ENCODE results near the gene TMEM248.
"Not testable (repeated sequence)": the region's sequence is repeated elsewhere in the genome, so short reads cannot be mapped to it uniquely, and the experiment has no call there.

The TMEM248 gene

DNA sequence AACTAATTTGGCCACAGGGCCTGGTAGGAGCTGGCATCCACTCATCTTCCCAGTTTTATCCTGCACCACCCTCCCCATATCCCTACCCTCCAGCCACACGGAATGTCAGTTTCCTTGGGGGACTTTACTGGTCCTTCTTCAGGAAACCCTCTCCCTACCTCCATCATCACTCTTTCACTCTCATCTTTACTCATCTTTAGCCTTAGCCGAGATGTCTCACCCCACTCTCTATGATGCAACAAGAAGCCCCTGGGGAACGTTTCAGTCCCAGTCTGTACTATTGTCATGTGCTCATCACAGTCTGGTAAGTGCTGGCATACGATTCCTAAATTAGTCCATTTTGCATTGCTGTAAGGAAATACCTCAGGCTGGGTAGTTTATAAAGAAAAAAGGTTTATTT is 34.9 kb upstream of the TMEM248 start:
- H3K4me3 ChIP-seq (ENCODE audit: low read depth, low read length) = no peak overlapping the region
- in situ Hi-C loops (cut with HindIII; ENCODE audit: low sequenced_read_pairs) = no loop called here
- TF ChIP-seq, protein P1, sequence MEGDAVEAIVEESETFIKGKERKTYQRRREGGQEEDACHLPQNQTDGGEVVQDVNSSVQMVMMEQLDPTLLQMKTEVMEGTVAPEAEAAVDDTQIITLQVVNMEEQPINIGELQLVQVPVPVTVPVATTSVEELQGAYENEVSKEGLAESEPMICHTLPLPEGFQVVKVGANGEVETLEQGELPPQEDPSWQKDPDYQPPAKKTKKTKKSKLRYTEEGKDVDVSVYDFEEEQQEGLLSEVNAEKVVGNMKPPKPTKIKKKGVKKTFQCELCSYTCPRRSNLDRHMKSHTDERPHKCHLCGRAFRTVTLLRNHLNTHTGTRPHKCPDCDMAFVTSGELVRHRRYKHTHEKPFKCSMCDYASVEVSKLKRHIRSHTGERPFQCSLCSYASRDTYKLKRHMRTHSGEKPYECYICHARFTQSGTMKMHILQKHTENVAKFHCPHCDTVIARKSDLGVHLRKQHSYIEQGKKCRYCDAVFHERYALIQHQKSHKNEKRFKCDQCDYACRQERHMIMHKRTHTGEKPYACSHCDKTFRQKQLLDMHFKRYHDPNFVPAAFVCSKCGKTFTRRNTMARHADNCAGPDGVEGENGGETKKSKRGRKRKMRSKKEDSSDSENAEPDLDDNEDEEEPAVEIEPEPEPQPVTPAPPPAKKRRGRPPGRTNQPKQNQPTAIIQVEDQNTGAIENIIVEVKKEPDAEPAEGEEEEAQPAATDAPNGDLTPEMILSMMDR (IDR thresholded peaks at IDR 0.05; ENCODE audit: low read depth, low read length, missing control alignments) = no peak
- DNase-seq (ENCODE audit: low read depth) = no peak

DNA sequence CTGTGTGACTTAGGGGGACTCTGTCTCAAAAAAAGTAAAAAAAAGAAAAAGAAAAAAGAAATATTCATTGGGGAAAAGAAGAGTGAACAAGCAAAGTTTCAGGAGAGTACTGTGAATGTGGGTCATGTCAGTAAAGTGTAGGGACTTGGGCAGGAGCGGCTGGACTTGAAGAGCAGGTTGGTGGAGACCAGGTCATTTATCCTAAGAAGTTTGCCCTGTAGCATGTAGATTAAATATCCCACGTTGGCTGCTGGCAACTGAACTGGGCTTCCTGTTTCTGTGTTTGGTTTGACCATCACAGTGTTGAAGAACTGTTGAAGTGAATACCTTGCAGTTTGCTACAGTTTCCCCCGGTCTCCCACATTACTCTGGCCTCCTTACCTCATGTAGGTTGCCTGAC is 32.8 kb upstream of the TMEM248 start:
- DNase-seq (ENCODE audit: low read depth); in situ Hi-C loops (cut with HindIII; ENCODE audit: low sequenced_read_pairs); H3K4me3 ChIP-seq (ENCODE audit: low read depth, low read length): not testable (repeated sequence)

DNA sequence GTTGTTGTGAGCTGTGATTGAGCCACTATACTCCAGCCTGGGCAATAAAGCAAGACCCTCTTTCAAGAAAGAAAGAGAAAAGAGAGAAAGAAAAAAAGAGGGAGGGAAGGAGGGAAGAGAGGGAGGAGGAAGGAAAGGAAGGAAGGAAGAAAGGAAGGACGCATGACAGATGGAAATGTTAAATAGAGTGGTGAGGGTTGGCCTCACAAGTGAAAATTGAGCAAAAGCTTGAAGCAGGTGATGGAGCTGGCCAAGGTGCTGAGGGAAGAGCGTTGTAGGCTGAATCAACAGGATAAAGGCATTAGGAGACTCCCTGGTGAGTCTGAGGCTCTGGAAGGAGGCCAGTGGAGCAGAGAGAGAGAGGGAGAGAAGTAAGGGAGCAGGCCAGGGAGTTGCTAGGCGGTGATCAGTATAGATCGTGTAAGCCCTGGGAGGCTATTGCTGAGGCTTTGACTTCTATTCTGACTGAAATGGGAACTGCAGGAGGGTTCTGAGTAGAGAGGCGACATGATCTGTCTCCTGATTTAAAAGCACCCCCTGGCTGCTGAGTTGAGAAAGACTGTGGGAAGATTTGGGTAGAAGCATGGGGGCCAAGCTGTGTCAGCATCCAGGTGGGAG is 26.5 kb upstream of the TMEM248 start:
- peak; percentile 31 for DNase-seq (ENCODE audit: low read depth)
- TF ChIP-seq, protein P1 (IDR thresholded peaks at IDR 0.05; ENCODE audit: low read depth, low read length, missing control alignments) = no peak
- in situ Hi-C loops (cut with HindIII; ENCODE audit: low sequenced_read_pairs) = no loop called here
- no peak overlapping the region for H3K4me3 ChIP-seq (ENCODE audit: low read depth, low read length)

DNA sequence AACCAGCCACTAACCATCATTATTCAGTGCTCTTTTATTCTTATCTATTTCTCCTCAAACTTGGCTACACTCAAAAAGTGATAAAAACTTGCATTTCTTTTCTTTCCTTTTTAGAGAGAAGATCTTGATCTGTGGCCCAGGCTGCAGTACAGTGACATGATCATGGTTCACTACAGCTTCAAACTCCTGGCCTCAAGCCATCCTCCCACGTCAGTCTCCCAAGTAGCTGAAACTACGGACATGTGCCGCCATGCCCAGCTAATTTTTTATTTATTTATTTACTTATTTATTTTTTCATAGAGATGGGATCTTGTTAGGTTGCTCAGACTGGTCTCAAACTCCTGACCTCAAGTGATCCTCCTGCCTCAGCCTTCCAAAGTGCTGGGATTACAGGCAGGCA is 24.6 kb upstream of the TMEM248 start:
- in situ Hi-C loops (cut with HindIII; ENCODE audit: low sequenced_read_pairs) = no loop called here
- no peak overlapping the region for H3K4me3 ChIP-seq (ENCODE audit: low read depth, low read length)
- TF ChIP-seq, protein P1 (IDR thresholded peaks at IDR 0.05; ENCODE audit: low read depth, low read length, missing control alignments) = no peak
- no peak for DNase-seq (ENCODE audit: low read depth)

DNA sequence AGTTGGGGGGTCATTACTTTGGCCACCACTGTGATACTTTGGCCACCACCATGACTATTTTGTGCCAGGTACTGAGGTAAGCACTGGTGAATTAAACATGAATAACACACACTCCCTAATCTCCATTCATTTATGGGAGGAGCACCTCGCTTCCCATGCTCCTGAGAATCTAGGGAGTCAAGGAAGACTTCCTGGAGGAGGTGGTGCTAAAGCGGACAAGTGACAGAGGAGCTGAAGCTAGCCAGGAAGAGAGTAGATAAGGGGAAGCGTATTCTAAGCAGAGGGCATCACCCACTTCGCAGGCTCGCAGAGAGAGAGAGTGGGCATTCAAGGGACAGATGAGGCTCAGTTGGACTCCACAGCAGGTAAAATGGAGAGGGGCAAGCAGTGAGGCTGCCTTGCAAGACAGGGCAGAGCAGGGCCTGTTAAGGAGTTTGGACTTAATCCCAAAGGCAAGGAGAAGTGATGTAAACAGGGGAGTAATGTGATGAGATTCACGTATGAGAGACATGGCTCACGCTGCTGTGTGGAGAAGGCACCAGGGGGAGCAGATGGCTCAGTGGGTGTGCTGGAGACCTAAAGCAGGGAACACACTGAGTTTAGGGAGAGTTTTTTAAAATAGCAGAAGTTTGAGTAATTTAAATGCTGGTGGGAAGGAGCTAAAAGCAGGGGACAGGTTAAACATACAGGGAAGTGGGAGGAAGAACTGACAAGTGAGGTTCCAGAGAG is 21.3 kb upstream of the TMEM248 start:
- TF ChIP-seq, protein P1 (IDR thresholded peaks at IDR 0.05; ENCODE audit: low read depth, low read length, missing control alignments) = no peak
- H3K4me3 ChIP-seq (ENCODE audit: low read depth, low read length) = no peak overlapping the region
- in situ Hi-C loops (cut with HindIII; ENCODE audit: low sequenced_read_pairs) = no loop called here
- DNase-seq (ENCODE audit: low read depth) = no peak

DNA sequence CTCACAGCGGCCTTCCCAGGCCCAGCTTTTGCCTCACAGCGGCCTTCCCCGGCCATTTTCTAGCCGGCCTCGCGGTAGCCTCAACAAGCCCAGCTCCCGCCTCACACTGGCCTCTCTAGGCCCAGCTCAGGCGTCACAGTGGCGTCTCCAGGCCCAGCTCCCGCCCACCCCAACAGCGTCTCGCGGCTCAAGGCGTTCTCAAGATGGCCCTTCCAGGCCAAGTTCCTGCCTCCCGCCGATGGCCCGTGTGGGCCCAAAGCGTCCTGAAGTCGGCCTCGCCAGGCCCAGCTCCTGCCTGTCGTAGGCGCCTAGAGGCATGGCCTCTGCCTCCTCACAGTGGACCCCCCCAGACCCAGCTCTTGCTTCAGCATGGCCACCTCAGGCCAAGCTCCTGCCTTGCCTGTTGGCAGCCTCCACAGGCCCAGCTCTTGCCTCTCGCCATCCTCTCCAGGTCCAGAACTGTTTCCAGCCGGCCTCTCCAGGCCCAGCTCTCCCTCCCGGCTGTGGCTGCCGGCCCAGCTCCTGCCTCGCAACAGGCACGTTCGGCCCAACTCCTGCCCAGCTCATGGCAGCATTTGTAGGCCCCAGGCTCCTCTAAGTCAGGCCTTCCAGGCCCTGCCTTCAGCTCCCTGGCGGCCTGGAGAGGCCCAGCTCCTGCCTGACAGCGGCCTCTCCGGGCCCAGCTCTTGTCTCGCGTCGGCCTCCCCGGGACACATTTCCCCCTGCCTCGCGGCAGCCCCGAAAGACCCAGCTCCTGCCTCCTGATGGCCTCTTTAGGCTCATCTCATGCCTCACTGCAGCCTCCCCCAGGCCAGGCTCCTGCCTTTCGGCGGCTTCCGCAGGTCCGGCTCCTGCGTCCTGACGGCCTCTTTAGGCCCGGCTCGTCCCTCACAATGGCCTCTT is 18.8 kb upstream of the TMEM248 start:
- no peak overlapping the region for H3K4me3 ChIP-seq (ENCODE audit: low read depth, low read length)
- TF ChIP-seq, protein P1 (IDR thresholded peaks at IDR 0.05; ENCODE audit: low read depth, low read length, missing control alignments) = no peak
- no peak for DNase-seq (ENCODE audit: low read depth)
- in situ Hi-C loops (cut with HindIII; ENCODE audit: low sequenced_read_pairs) = no loop called here
